Measurements from ENCODE around the gene SEMA3B.
"Not testable (repeated sequence)": the region's sequence is repeated elsewhere in the genome, so short reads cannot be mapped to it uniquely, and the experiment has no call there.

SEMA3B gene

GRCh38 chr3:50274371-50275104 lies 5.6 kb downstream of the SEMA3B start:
- no peak for FAIRE-seq

DNA sequence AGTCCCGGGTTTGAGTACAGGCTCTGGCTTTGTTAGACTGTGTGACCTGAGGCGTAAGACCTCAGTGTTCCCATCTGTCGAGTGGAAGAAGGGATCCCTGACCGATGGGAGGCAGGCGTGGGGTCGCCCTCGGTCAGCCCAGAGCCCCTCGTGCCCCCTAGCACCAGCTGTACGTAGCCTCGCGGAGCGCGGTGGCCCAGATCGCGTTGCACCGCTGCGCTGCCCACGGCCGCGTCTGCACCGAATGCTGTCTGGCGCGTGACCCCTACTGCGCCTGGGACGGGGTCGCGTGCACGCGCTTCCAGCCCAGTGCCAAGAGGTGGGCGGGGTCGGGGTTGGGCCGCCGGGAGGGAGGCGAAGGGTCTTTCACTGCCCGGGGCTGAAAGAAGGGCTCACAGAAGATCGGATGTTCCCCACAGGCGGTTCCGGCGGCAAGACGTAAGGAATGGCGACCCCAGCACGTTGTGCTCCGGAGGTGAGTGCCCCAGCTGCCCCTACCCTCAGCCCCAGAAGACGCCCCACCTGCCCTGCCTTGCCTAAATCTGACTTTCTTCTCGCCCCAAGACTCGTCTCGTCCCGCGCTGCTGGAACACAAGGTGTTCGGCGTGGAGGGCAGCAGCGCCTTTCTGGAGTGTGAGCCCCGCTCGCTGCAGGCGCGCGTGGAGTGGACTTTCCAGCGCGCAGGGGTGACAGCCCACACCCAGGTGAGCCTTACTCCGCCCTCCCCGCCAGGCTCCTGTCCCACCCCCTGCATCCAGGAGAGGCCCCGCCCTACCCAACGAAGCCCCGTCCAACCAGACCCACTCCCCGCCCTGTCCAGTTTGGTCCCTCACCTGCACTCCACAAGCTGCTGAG lies 6.4 kb downstream of the SEMA3B start:
- no peak for FAIRE-seq

GRCh38 chr3:50275996-50276761 lies 7.2 kb downstream of the SEMA3B start:
- FAIRE-seq: no peak

DNA sequence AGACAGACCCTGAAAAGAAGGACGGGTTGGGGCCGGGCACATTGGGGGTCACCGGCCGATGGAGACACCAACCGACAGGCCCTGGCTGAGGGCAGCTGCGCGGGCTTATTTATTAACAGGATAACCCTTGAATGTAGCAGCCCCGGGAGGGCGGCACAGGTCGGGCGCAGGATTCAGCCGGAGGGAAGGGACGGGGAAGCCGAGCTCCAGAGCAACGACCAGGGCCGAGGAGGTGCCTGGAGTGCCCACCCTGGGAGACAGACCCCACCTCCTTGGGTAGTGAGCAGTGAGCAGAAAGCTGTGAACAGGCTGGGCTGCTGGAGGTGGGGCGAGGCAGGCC lies 7.8 kb downstream of the SEMA3B start:
- FAIRE-seq: no peak

GRCh38 chr3:50278123-50278879 lies 9.4 kb downstream of the SEMA3B start:
- no peak for FAIRE-seq

DNA sequence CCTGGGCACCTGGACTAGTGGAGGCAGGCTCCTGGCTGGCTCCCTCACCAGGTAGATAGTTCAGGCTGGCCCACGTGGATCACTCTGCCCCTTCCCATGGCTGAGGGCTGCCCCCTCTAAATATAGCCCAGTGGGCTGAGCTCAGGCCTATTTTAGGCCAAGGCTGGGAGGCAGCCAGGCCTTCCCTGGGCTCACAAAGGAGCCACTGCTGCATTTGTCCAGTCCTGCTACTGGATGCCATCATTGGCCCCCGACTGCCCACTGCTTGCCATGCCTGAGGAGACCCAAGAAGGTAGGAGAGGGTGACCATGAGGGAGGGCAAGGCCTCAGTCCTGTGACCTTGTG lies 9.9 kb downstream of the SEMA3B start, which contains the start of gene LSMEM2:
Gene LSMEM2, plus strand, starts transcription at position 208 of the 345 bp plus-strand sequence. Its CDS starts 27 bp downstream, at position 235.
- FAIRE-seq: no peak

DNA sequence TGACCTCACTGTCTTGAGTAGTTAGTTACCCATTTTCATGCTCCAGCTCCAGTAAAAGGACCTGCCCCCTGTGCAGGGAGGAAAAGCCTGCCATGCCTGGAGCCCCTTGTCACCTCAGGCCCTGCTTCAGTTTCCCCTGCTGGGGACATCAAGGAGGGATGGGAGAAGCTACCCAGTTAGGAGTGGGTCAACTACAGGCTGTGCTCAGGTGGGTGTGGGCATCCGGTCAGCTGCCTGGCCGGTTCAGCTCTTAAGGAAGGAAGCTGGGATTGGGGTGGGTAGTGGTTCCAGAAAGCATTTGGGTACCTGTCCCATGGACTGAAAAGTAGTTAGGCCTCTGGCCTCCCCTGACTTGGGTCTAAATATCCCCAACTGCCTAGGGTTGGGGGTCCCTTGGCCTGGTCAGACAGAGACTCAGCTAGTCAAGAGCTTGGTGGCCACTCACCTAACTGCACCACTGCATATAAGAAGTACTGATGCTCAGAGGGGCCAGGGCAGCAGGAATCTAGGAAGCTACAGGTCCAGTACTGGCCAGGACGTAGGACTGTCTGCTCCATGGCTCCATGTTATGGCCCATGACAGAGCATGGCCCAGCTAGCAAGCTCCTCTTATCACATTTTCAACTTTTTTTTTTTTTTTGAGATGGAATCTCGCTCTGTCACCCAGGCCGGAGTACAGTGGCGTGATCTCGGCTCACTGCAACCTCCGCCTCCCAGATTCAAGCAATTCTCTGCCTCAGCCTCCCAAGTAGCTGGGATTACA lies 10.5 kb downstream of the SEMA3B start:
- no peak for FAIRE-seq

DNA sequence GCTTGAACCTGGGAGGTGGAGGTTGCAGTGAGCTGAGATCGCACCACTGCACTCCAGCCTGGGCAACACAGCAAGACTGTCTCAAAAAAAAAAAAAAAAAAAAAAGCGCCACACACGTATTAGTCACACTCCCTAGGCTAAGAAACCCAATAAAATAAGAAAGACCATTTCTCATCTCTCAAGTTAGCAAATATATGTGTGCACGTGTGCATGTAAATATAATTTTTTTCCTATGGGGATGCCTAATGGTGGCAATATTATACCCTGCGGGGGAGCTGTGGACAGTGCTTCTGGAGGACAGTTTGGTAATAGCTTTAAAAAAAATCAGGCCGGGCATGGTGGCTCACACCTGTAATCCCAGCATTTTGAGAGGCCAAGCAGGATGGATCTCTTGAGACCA lies 15.2 kb downstream of the SEMA3B start:
- FAIRE-seq: not testable (repeated sequence)

DNA sequence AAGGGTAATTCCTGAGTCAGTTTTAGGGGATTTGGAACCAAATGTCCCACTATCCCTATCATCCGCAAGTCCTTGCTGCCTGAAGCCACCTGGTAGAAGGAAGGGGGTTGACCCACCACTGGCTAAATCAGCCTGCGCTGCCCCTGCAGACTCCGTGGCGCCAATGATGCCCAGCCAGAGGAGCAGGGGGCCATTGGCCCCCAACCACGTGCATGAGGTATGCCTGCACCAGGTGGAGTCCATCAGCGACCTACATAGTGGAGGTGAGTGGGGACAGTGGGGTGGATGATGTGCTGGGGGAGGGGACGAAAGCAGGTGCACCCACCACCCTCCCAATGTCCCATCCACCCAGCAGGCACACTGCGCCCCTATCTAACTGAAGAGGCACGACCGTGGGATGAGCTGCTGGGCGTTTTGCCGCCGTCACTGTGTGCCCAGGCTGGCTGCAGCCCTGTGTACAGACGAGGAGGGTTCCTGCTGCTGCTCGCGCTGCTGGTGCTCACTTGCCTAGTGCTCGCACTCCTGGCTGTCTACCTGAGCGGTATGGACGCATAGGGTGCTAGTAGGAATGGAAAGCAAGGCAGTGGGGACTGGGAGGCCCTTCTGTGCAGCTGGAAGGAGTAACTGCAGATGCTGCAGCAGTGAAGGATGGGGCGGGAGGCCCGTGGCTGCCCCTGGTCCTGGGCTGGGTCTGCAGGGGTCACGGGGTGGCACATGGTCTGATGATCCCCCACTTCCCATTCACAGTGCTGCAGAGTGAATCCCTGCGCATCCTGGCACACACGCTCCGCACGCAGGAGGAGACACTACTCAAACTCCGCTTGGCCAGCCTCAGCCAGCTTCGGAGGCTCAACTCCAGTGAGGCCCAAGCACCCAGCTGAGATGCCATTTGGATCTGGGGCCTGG lies 17.6 kb downstream of the SEMA3B start:
- FAIRE-seq: no peak

DNA sequence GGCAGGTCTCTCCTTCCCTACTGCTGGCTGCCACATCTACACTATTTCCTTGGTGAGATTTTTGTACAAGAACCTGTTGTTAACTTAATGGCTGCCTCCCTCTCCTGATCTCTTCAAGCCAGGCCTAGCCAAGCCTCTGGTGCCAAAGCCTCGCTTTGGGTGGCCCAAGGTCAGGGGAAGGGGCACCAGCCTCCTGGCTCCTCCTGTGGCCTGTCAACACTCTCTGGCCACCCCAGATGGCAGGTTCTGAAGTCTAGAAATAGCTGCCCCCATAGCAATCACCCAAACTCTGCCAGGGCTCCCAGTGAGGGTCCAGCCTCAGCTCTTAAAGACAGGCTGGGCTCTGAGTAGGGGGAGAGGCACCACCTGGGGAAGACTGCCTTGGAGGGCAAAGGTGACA lies 18.3 kb downstream of the SEMA3B start:
- FAIRE-seq: no peak

DNA sequence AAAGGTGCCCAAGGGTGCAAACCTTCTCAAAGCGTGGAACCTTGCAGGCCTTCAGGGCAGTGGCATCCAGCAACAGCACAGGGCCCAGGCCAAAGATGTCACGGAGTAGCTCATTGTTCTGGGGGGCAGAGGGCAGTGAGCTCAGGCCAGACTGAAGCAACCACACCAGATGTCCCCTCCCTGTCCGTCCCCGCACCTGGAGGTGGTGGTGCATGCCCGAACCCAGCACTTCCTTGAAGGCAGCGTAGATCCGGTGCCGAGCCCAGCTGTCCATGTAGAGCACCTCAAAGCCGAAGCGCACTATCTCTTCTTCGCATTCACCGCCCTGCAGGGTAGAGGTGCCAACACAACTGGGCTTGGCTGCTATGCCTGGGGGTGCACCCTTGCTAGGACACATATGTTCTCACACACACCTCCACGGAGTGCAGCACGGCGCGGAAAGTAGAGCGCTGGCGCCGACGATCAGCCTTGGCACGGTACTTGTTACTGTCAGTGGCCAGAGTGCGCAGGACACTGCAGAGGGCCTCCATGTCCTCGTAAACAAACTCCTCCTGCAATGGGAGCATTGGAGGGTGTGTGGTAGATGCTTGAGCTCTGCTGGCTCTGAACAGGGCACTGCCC lies 19.6 kb downstream of the SEMA3B start:
- FAIRE-seq: no peak

DNA sequence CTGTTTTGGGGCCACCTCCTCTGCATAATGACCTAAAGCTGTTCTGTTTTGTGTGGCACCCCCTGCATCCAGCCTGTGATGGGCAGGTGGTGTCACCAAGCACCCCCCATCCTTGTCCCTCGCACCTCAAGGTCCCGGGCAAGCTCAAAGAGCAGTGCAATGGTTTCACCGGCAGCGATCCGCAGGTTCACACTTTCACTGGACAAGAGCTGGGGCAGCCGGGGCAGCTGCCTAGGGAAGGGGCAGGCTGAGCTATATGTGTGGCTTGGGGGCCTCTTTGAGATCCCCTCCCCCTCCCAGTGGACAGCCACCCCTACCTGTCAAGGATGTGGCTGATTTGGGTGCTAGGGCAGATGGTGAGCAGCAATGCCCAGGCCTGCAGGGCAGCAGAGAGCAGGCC lies 20.2 kb downstream of the SEMA3B start:
- no peak for FAIRE-seq

DNA sequence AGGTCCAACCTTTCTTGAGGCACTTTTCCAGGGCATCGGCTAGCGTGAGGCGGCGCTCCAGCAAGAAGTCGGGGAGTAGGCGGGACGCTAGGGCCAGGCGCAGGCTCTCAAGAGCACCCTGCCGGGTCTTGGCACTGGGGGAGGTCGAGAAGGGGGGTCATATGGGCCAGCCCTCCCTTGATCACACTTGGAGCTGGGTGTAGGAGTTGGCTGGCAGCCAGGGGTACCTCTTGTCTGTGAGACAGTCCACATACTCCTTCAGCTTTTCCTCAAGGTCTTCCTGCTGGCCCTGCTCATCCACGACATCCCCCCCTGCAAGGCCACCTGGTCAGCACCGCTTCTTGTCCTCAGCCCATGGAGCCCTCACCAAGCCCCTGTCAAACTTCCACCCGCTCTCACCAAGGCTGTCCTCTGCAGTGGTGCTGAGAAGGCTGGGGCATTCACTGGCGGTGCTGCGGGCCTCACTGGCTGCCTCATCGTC lies 21.3 kb downstream of the SEMA3B start:
- FAIRE-seq: no peak

- peak; percentile 79 for FAIRE-seq
These were observed 23.5 kb downstream of the SEMA3B start, which contains the start of gene IFRD2 for GRCh38 chr3:50292159-50293078. Gene IFRD2, minus strand, starts transcription at chr3:50292429. Its CDS starts 155 bp downstream, at chr3:50292274.

DNA sequence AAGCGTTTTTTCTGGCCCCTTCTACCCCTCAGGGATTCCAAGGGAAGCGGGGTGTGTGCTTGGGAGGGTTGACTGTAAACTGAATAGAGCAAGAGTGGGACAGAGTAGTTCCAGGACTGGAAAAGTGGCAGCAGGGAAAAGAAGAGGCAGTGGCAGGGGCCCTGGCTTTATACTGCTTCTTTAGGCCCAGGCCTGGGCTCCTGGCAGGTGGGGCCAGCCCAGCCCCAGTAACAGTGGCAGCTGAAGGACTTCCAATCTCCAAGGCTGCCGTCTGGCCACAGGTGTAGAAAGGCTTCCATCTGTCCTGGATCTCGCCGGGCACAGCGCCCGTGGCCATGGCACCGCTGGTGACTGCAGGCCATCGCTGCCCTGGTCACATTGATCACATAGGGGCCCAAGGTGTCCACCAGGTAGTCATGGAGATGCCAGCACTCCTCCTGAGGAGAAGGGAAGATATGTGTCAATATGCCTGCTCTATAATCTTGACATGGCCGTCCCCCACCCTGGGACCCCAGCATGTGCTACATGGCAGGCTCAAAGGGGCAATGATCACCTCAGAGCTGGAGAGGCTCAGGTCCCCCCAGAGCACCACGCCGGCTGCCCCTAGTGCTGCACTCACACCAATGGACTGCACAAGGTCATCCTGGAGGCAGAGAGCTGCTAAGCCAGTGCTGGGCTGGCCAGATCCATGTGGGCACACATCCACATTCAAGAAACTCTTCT lies 24.3 kb downstream of the SEMA3B start:
- FAIRE-seq: no peak

GRCh38 chr3:50294089-50294488 lies 25.1 kb downstream of the SEMA3B start:
- FAIRE-seq: no peak

GRCh38 chr3:50294492-50295403 lies 25.8 kb downstream of the SEMA3B start:
- no peak for FAIRE-seq

All from colon (tissue), 2 donors.